ENCODE measurements around the gene LILRB5.

GRCh38 chr19:54230031-54230430 lies 27.0 kb downstream of the LILRB5 start:
- TF ChIP-seq, protein P1, sequence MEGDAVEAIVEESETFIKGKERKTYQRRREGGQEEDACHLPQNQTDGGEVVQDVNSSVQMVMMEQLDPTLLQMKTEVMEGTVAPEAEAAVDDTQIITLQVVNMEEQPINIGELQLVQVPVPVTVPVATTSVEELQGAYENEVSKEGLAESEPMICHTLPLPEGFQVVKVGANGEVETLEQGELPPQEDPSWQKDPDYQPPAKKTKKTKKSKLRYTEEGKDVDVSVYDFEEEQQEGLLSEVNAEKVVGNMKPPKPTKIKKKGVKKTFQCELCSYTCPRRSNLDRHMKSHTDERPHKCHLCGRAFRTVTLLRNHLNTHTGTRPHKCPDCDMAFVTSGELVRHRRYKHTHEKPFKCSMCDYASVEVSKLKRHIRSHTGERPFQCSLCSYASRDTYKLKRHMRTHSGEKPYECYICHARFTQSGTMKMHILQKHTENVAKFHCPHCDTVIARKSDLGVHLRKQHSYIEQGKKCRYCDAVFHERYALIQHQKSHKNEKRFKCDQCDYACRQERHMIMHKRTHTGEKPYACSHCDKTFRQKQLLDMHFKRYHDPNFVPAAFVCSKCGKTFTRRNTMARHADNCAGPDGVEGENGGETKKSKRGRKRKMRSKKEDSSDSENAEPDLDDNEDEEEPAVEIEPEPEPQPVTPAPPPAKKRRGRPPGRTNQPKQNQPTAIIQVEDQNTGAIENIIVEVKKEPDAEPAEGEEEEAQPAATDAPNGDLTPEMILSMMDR (IDR thresholded peaks at IDR 0.05): no peak
- no peak for TF ChIP-seq POLR2A (IDR thresholded peaks at IDR 0.05)
- no peak for TF ChIP-seq POLR2AphosphoS5 (IDR thresholded peaks at IDR 0.05; ENCODE audit: insufficient read depth in 1 of 2, low read depth in 1 of 2)
